Calu3 (cell line): ENCODE measurements around the gene KCNK3. TPM values are rescaled to one million over a fixed set of nuclear protein-coding genes. Genes with fewer than 3 reads are reported as not detected.
A peak's percentile ranks its signal among the peaks of the same experiment; 100 is the strongest.

Experiments used
- BruUV-seq: library from RNA; stranded (reverse); fragments of 400-500 nt; replicated peaks from 2 replicates; lab custom pipeline; 2021; lab: Mats Ljungman, UMichigan
- CTCF ChIA-PET: fragments of 300-600 bp; sonication (Branson Sonifier 250); formaldehyde crosslinking; loops from one replicate; lab custom pipeline; 2022; ENCODE audit warnings: antibody characterized with exemption; lab: Charles Lee
- DNase-seq: peaks from one replicate; pipeline ENCODE4 v3.0.0; 2022
- H3K27ac Mint-ChIP-seq: one replicate; pipeline ENCODE4 v1.8.0; 2022; ENCODE audit warnings: mixed read lengths; ENCODE audit not compliant: unreplicated experiment
- H3K27me3 Mint-ChIP-seq: one replicate; pipeline ENCODE4 v1.8.0; 2022; ENCODE audit warnings: mixed read lengths; ENCODE audit not compliant: unreplicated experiment
- H3K36me3 Mint-ChIP-seq: one replicate; pipeline ENCODE4 v1.8.0; 2022; ENCODE audit warnings: mild to moderate bottlenecking, moderate library complexity, mixed read lengths; ENCODE audit not compliant: insufficient read depth, unreplicated experiment
- H3K4me1 Mint-ChIP-seq: one replicate; pipeline ENCODE4 v1.8.0; 2022; ENCODE audit warnings: mild to moderate bottlenecking, low read depth, mixed read lengths; ENCODE audit not compliant: unreplicated experiment
- H3K4me3 Mint-ChIP-seq: one replicate; pipeline ENCODE4 v1.8.0; 2022; ENCODE audit warnings: mild to moderate bottlenecking, low read depth, moderate library complexity, mixed read lengths; ENCODE audit not compliant: unreplicated experiment
- H3K9me3 Mint-ChIP-seq: one replicate; pipeline ENCODE4 v1.8.0; 2022; ENCODE audit warnings: low read depth, mixed read lengths; ENCODE audit not compliant: unreplicated experiment
- intact Hi-C: fragments of 100-400 bp; cut with micrococcal nuclease; formaldehyde crosslinking; loops from one replicate; pipeline ENCODE4 v1.10.0; 2022; ENCODE audit not compliant: unreplicated experiment
- total RNA-seq: library from RNA; stranded (reverse); gene quantifications from 2 replicates; pipeline ENCODE4 v1.2.3, GENCODE V29; 2022
- TF ChIP-seq, protein P1 (sequence below): fragments of 200-600 bp; IDR thresholded peaks from one replicate; pipeline ENCODE4 v1.8.0; 2022; ENCODE audit warnings: antibody characterized with exemption; ENCODE audit not compliant: unreplicated experiment

The KCNK3 gene
- total RNA-seq, 1 experiment from 2014 or later = not detected

DNA sequence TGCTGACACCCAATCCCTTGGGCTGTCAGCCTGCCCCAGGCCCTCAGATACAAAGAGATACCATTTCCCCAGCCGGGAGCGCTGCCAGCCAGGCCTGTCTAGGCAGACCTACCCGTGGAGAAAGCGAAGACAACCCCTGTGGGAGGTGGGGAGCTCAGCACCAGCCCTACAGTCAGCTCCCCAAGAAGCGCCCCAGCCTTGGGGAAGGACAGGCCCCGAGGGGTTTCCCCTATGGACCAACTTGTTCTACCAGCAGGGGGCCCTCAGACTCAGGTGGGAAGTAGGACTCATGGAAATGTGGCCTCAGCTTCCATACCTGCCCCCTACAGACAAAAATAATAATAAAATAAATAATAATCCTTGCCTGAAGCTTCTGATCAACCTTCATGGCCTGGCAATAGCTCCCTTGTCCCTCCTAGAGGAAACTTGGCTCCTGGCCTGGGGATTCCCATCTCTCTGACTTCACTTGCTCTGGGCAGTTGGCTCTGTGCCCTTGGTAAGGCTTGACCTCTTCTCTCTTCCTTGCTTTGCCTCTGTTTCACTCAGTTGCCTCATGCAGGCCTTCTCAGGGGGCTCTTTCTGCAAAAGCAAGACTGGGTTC, 78.6 kb downstream of the KCNK3 start:
- TF ChIP-seq, protein P1, sequence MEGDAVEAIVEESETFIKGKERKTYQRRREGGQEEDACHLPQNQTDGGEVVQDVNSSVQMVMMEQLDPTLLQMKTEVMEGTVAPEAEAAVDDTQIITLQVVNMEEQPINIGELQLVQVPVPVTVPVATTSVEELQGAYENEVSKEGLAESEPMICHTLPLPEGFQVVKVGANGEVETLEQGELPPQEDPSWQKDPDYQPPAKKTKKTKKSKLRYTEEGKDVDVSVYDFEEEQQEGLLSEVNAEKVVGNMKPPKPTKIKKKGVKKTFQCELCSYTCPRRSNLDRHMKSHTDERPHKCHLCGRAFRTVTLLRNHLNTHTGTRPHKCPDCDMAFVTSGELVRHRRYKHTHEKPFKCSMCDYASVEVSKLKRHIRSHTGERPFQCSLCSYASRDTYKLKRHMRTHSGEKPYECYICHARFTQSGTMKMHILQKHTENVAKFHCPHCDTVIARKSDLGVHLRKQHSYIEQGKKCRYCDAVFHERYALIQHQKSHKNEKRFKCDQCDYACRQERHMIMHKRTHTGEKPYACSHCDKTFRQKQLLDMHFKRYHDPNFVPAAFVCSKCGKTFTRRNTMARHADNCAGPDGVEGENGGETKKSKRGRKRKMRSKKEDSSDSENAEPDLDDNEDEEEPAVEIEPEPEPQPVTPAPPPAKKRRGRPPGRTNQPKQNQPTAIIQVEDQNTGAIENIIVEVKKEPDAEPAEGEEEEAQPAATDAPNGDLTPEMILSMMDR = peak; percentile 57
- Mint-ChIP-seq H3K36me3 (peaks cover 35% of the 10 kb centered on the region), H3K27me3 (no peaks in the 10 kb centered on the region), H3K4me3 (no peak overlapping the region), H3K4me1 (peaks cover 34% of the 10 kb centered on the region), H3K27ac (peak overlapping the region; percentile 67), H3K9me3 (no peaks in the 10 kb centered on the region)
- CTCF ChIA-PET = interaction anchor here (0.7 kb wide), 1 partner anchor 10 kb away, joined by 3 read pairs; no protein-coding TSS in a partner anchor
- DNase-seq = peak; percentile 57
- no TSS peak for BruUV-seq
- intact Hi-C loops = no loop called here

DNA sequence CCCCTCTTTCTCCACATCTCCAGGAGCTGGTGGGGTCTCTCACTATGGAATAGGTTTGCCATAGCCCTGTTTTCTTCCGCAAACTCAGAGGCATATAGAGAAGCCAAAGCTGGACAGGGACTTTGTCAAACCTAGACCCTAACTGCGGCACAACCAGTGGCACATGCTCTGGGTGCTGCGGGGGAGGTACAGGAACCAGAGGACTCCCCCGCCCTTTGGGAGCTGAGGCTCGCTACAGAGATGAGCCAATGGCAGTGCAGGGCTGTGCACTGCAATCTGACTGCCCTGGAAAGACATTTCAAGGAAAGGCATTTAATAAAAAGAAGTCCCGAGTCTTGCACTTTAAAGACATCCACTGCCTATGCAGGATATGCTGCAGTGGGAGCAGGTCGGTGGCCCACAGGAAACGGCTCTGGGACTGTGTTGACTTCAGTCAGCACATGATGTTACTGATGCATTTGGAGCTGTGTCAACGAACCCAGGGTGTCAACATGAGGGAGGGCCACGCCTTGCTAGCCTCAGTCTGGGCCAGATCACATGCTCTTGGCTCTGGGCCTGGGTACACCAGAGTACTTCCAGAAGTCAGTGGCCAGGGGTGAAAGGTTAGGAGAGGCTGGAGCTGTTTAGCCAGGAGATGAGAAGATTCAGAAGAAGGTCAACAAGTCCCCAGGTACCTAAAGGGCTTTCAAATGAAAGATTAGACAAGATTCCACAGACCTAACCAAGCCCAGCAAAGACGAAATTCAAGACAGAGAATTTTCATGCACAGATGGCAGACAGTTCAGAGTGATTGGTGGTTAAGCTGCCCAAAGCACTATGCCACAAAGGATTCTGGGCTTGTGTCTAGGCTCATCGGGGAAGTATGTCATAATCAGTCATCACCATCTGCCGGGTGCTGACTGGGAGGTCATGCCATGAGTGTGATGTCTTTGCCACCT, 79.8 kb downstream of the KCNK3 start:
- CTCF ChIA-PET = interaction anchor here (0.5 kb wide), 1 partner anchor 670 kb away, joined by 5 read pairs; no protein-coding TSS in a partner anchor
- Mint-ChIP-seq H3K4me1 (peaks cover 33% of the 10 kb centered on the region), H3K27ac (peak overlapping the region; percentile 67), H3K4me3 (no peak overlapping the region), H3K27me3 (no peaks in the 10 kb centered on the region), H3K9me3 (no peaks in the 10 kb centered on the region), H3K36me3 (peaks cover 44% of the 10 kb centered on the region)
- intact Hi-C loops = no loop called here
- BruUV-seq = no TSS peak
- TF ChIP-seq, protein P1 = no peak
- peak; percentile 30 for DNase-seq

DNA sequence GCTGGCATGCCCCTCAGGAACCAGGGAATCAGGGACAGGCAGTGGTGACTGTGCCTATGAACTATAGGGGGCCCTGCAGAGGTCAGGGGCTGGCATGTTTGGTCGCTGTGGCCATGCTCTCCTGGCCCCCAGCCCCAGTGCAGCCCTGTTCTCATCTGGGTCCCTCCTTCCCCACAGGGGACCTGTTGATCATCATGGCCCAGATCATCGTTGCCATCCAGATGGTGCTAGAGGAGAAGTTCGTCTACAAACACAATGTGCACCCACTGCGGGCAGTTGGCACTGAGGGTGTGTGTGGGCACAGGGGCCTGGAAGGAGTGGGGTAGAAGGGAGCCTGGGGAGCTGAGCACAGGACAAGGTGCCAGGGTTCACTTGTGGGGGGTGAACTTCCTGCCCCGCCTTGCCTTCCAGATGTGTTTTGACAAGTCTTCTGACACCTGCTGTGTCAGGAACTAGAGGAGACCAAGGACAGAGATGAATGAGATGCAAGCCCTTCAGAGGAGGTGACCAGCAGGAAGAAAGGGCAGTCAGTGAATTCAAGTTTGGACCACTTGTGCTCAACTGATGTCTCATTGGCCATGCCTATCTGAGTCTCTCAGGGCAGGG, 83.8 kb downstream of the KCNK3 start:
- BruUV-seq = no TSS peak
- no peak for DNase-seq
- intact Hi-C loops = no loop called here
- peaks cover 57% of the 10 kb centered on the region for H3K36me3 Mint-ChIP-seq
- no peak overlapping the region for H3K4me3 Mint-ChIP-seq
- H3K4me1 Mint-ChIP-seq = peaks cover 17% of the 10 kb centered on the region
- no peak overlapping the region for H3K27ac Mint-ChIP-seq
- CTCF ChIA-PET = no interaction called here
- no peaks in the 10 kb centered on the region for H3K9me3 Mint-ChIP-seq
- H3K27me3 Mint-ChIP-seq = no peaks in the 10 kb centered on the region
- TF ChIP-seq, protein P1 = no peak

DNA sequence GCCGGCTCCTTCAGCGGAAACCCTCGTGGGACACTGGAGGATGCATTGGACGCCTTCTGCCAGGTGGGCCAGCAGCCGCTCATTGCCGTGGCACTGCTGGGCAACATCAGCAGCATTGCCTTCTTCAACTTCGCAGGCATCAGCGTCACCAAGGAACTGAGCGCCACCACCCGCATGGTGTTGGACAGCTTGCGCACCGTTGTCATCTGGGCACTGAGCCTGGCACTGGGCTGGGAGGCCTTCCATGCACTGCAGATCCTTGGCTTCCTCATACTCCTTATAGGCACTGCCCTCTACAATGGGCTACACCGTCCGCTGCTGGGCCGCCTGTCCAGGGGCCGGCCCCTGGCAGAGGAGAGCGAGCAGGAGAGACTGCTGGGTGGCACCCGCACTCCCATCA, 85.6 kb downstream of the KCNK3 start:
- TF ChIP-seq, protein P1 = no peak
- Mint-ChIP-seq H3K4me3 (no peak overlapping the region), H3K27ac (no peak overlapping the region), H3K27me3 (no peaks in the 10 kb centered on the region), H3K4me1 (no peaks in the 10 kb centered on the region), H3K9me3 (no peaks in the 10 kb centered on the region), H3K36me3 (peaks cover 49% of the 10 kb centered on the region)
- no TSS peak for BruUV-seq
- CTCF ChIA-PET = interaction anchor here (0.5 kb wide), 1 partner anchor 37 kb away, joined by 3 read pairs; no protein-coding TSS in a partner anchor
- intact Hi-C loops = no loop called here
- no peak for DNase-seq
